Spinal cord (tissue), 10 donors: ENCODE measurements around the gene AIFM2. TPM values are rescaled to one million over a fixed set of nuclear protein-coding genes. Genes with fewer than 3 reads are reported as not detected.

Source experiments
- DNase-seq, 6 donors: peaks; one replicate each; pipeline versions ENCODE4 v3.0.0 to v3.0.0-alpha.2; 2013 to 2015; ENCODE audit warnings: low spot score in 6 of 6, low read depth in 4 of 6
- H3K27ac ChIP-seq: one replicate; pipeline ENCODE4 v1.5.1; 2013; ENCODE audit warnings: low read depth, low read length, control low read depth
- H3K27me3 ChIP-seq: one replicate; pipeline ENCODE4 v1.6.1; 2013; ENCODE audit warnings: low read length; ENCODE audit not compliant: control insufficient read depth, insufficient read depth
- H3K36me3 ChIP-seq: one replicate; pipeline ENCODE4 v1.6.1; 2013; ENCODE audit warnings: low read length; ENCODE audit not compliant: control insufficient read depth, insufficient read depth
- H3K4me1 ChIP-seq: one replicate; pipeline ENCODE4 v1.6.1; 2013; ENCODE audit warnings: low read length; ENCODE audit not compliant: control insufficient read depth, insufficient read depth
- H3K4me3 ChIP-seq: one replicate; pipeline ENCODE4 v1.5.1; 2013; ENCODE audit warnings: low read depth, low read length, control low read depth
- H3K9me3 ChIP-seq: one replicate; pipeline ENCODE4 v1.6.1; 2013; ENCODE audit warnings: low read length; ENCODE audit not compliant: control insufficient read depth, insufficient read depth
- WGBS: methylation state at CpG from one replicate; pipeline ENCODE4 v1.1.5; 2013; ENCODE audit warnings: missing lambda C conversion rate; ENCODE audit not compliant: insufficient coverage; 5-methylcytosine and 5-hydroxymethylcytosine counted together
- polyA plus RNA-seq, 2 donors: library from polyadenylated mRNA; unstranded; fragments of 120-200 nt; gene quantifications; one replicate each; pipeline ENCODE4 v1.2.1, GENCODE V29; 2013; ENCODE audit not compliant: insufficient read length in 2 of 2
- total RNA-seq, 2 donors: library from RNA; depleted of rRNA in 1 of 2; stranded (reverse); fragments of 120-200 nt in 1 of 2; fragments of >200 nt in 1 of 2; gene quantifications; one replicate each; pipeline versions ENCODE4 v1.2.3 to v1.2.4, GENCODE V29; 2013 to 2014
- donor health status: healthy.

AIFM2 gene
- total and polyA plus RNA-seq, 4 donors, result 3.3 to 7.8 (median 4.3) TPM

- no peak for DNase-seq
- Histone ChIP-seq H3K4me3 (no peak overlapping the region), H3K36me3 (no peaks in the 10 kb centered on the region), H3K4me1 (no peaks in the 10 kb centered on the region), H3K27me3 (no peaks in the 10 kb centered on the region), H3K27ac (no peak overlapping the region), H3K9me3 (no peaks in the 10 kb centered on the region)
- WGBS, result 87% methylated on average over 5 of the region's 10 CpGs
Observed at GRCh38 chr10:70068925-70069324, 63.7 kb downstream of the AIFM2 start.

DNA sequence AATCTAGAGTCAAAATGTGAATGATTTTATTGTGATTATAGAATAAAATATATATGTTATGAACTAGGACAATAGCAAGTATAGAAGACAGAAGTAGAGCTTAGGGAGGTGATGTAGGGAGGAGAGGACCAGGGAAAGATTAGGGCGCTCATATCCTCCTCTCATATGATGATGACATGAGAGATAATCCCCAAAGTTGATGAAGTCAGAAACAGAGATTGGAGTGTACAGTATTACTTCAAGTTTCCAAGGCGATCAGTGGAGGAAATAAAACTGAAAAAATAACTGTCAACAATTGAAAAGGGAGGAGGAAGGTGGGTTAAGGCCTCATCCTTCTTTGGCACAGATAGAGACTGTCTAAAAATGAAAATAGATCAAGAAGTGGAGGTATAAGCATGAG lies 65.0 kb downstream of the AIFM2 start:
- DNase-seq, result no peak
- H3K27ac ChIP-seq, result no peak overlapping the region
- H3K36me3 ChIP-seq, result no peaks in the 10 kb centered on the region
- H3K4me1 ChIP-seq, result no peaks in the 10 kb centered on the region
- 78% methylated on average over 1 of the region's 2 CpGs for WGBS
- no peaks in the 10 kb centered on the region for H3K27me3 ChIP-seq
- no peak overlapping the region for H3K4me3 ChIP-seq
- no peaks in the 10 kb centered on the region for H3K9me3 ChIP-seq

- Histone ChIP-seq H3K36me3 (no peaks in the 10 kb centered on the region), H3K9me3 (no peaks in the 10 kb centered on the region), H3K27ac (no peak overlapping the region), H3K4me1 (no peaks in the 10 kb centered on the region), H3K27me3 (no peaks in the 10 kb centered on the region), H3K4me3 (no peak overlapping the region)
- DNase-seq, result no peak
- 90% methylated on average over 2 of the region's 3 CpGs for WGBS
Observed at GRCh38 chr10:70066190-70066589, 66.4 kb downstream of the AIFM2 start.

DNA sequence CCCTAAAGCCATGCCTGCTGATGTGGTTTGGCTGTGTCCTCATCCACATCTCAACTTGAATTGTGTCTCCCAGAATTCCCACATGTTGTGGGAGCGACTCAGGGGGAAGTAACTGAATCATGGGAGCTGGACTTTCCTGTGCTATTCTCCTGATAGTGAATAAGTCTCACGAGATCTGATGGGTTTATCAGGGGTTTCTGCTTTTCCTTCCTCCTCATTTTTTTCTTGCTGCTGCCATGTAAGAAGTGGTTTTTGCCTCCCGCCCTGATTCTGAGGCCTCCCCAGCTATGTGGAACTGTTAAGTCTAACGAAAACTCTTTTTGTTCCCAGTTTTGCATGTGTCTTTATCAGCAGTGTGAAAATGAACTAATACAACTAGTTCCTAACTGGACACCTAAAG lies 68.1 kb downstream of the AIFM2 start:
- Histone ChIP-seq H3K4me1 (no peaks in the 10 kb centered on the region), H3K27ac (no peak overlapping the region), H3K36me3 (no peaks in the 10 kb centered on the region), H3K9me3 (no peaks in the 10 kb centered on the region), H3K4me3 (no peak overlapping the region), H3K27me3 (no peaks in the 10 kb centered on the region)
- DNase-seq, result no peak
- WGBS, result no CpG with 5 or more reads among the region's 4 CpGs

DNA sequence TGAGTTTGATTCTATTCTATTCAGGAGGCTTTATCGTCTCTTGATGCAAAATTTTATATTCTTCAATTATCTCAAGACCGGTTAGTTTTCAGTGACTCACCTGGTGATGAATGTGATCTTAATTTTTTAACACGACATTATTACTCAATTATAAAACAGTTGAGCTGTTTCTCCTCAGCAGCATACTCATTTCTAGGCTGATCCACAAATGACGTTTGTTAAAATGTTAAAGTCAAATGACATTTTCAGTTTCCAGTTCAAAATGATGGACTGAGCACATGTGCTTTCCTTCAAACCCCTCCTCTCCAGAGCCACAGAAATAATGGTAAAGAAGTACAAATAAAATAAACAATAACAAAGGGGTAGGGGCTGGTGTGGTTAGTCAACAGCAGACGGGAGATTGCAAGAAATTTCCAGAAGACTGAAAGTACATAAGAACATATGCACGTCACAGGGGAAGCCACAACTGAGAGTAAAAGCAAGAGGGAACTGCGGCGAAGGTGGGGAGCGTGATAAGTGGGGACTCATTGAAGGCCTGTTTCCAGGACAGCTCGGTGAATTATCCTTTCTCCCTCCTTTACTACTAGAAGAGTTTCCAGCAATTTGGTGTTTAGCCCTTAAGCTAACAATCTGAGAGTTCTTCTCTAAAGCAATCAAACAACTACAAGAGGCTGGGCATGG lies 69.1 kb downstream of the AIFM2 start:
- H3K9me3 ChIP-seq, result no peaks in the 10 kb centered on the region
- H3K27me3 ChIP-seq, result no peaks in the 10 kb centered on the region
- WGBS, result 100% methylated on average over 1 of the region's 10 CpGs
- no peak overlapping the region for H3K27ac ChIP-seq
- no peak overlapping the region for H3K4me3 ChIP-seq
- H3K4me1 ChIP-seq, result no peaks in the 10 kb centered on the region
- no peaks in the 10 kb centered on the region for H3K36me3 ChIP-seq
- no peak for DNase-seq

Other genes starting within 250 kb of the AIFM2 start
- 10 to 100 TPM; 22.9 to 52.3 TPM for gene MACROH2A2, start 80.0 kb downstream of the AIFM2 start, total RNA-seq
- 10 to 100 TPM; 77.5 to 84.2 TPM for gene MACROH2A2, start 80.0 kb downstream of the AIFM2 start, polyA plus RNA-seq
- 1 to 10 TPM; 6.8 to 9.5 TPM for gene TYSND1, start 13.9 kb upstream of the AIFM2 start, total RNA-seq
- 10 to 100 TPM in 1 of 2 donors, 1 to 10 TPM in 1; 8.9 to 13.0 TPM for gene TYSND1, start 13.9 kb upstream of the AIFM2 start, polyA plus RNA-seq
- gene SAR1A, start 37.7 kb upstream of the AIFM2 start, total RNA-seq, result 100 to 1,000 TPM; 134 to 192 TPM
- 100 to 1,000 TPM; 110 to 115 TPM for gene SAR1A, start 37.7 kb upstream of the AIFM2 start, polyA plus RNA-seq
- 100 to 1,000 TPM; 107 to 158 TPM for gene PPA1, start 100.6 kb upstream of the AIFM2 start, total RNA-seq
- gene PPA1, start 100.6 kb upstream of the AIFM2 start, polyA plus RNA-seq, result 100 to 1,000 TPM; 151 to 175 TPM
- 1 to 10 TPM in 1 of 2 donors, under 1 TPM in 1; 0.50 to 1.8 TPM for gene NPFFR1, start 151.2 kb upstream of the AIFM2 start, total RNA-seq
- 1 to 10 TPM; 1.5 to 1.7 TPM for gene NPFFR1, start 151.2 kb upstream of the AIFM2 start, polyA plus RNA-seq
- 10 to 100 TPM in 1 of 2 donors, 1 to 10 TPM in 1; 7.4 to 13.9 TPM for gene LRRC20, start 249.8 kb upstream of the AIFM2 start, total RNA-seq
- gene LRRC20, start 249.8 kb upstream of the AIFM2 start, polyA plus RNA-seq, result 10 to 100 TPM; 27.0 to 29.1 TPM